PC-3 (cell line): Measurements from ENCODE around the gene CRYGN. TPM values are rescaled to one million over a fixed set of nuclear protein-coding genes. Genes with fewer than 3 reads are reported as not detected.

Source experiments
- ATAC-seq: fragments of 200-7000 bp; cut with Tn5 transposase; 2 replicates; pipeline ENCODE4 v1.9.1; 2020; ENCODE audit warnings: mild to moderate bottlenecking, moderate library complexity
- BruUV-seq: library from RNA; stranded (reverse); fragments of 400-500 nt; replicated peaks from 2 replicates; lab custom pipeline; 2021; lab: Mats Ljungman, UMichigan
- CTCF ChIA-PET: fragments of 300-600 bp; sonication (Branson Sonifier 250); formaldehyde crosslinking; loops from one replicate; lab custom pipeline; 2022; ENCODE audit warnings: antibody characterized with exemption; lab: Charles Lee
- POLR2A ChIA-PET: fragments of 300-600 bp; sonication (Branson Sonifier 250); formaldehyde crosslinking; loops from one replicate; lab custom pipeline; 2022; ENCODE audit warnings: antibody characterized with exemption; ENCODE audit not compliant: unreplicated experiment; lab: Charles Lee
- DNase-seq: peaks from one replicate; pipeline ENCODE4 v3.0.0-alpha.2; 2015
- H2AFZ ChIP-seq: fragments of 300-600 bp; sonication (generic); 2 replicates; pipeline ENCODE4 v1.6.0; 2016; ENCODE audit warnings: antibody characterized with exemption, low read length
- H3F3A ChIP-seq: fragments of 300-600 bp; sonication (generic); one replicate; pipeline ENCODE4 v1.6.0; 2017; ENCODE audit warnings: antibody characterized with exemption, low read length, control low read depth, mild to moderate bottlenecking; ENCODE audit not compliant: unreplicated experiment
- H3K27ac ChIP-seq: fragments of 300-600 bp; sonication (generic); 2 replicates; pipeline ENCODE4 v1.5.1; 2016; ENCODE audit warnings: mild to moderate bottlenecking, low read length
- H3K27me3 ChIP-seq: fragments of 300-600 bp; sonication (generic); 2 replicates; pipeline ENCODE4 v1.6.1; 2016; ENCODE audit warnings: low read length, mixed read lengths
- H3K36me3 ChIP-seq: fragments of 300-600 bp; sonication (generic); 2 replicates; pipeline ENCODE4 v1.6.1; 2016; ENCODE audit warnings: low read depth, mixed run types, low read length, mixed read lengths
- H3K4me1 ChIP-seq: fragments of 300-600 bp; sonication (generic); 2 replicates; pipeline ENCODE4 v1.5.1; 2016; ENCODE audit warnings: low read length; ENCODE audit not compliant: insufficient read depth
- H3K4me2 ChIP-seq: fragments of 300-600 bp; sonication (generic); 2 replicates; pipeline ENCODE4 v1.6.0; 2016; ENCODE audit warnings: low read length
- H3K4me3 ChIP-seq: fragments of 300-600 bp; sonication (generic); 2 replicates; pipeline ENCODE4 v1.5.1; 2016; ENCODE audit warnings: mild to moderate bottlenecking, low read length, mixed read lengths
- H3K79me2 ChIP-seq: fragments of 300-600 bp; sonication (generic); 2 replicates; pipeline ENCODE4 v1.6.1; 2017; ENCODE audit warnings: low read length, mixed read lengths
- H3K9ac ChIP-seq: fragments of 300-600 bp; sonication (generic); 2 replicates; pipeline ENCODE4 v1.6.0; 2016; ENCODE audit warnings: mild to moderate bottlenecking, low read length
- H3K9me2 ChIP-seq: fragments of 300-600 bp; sonication (generic); replicated peaks from 2 replicates; pipeline ENCODE4 v1.6.1; 2016; ENCODE audit warnings: mixed run types, low read length, mixed read lengths
- H3K9me3 ChIP-seq: fragments of 300-600 bp; sonication (generic); 2 replicates; pipeline ENCODE4 v1.6.1; 2016; ENCODE audit warnings: low read length, mixed read lengths
- H4K20me1 ChIP-seq: fragments of 300-600 bp; sonication (generic); 2 replicates; pipeline ENCODE4 v1.6.1; 2016; ENCODE audit warnings: low read length, mixed read lengths
- CTCF ChIP-seq: fragments of 300-600 bp; sonication (generic); conservative IDR thresholded peaks from 2 replicates; pipeline ENCODE4 v1.5.1; 2017; ENCODE audit warnings: antibody characterized with exemption, low read depth, mild to moderate bottlenecking, low read length
- EZH2 ChIP-seq: fragments of 300-600 bp; sonication (generic); IDR thresholded peaks from one replicate; pipeline ENCODE4 v1.6.1; 2017; ENCODE audit warnings: antibody characterized with exemption, mild to moderate bottlenecking, low read length; ENCODE audit not compliant: unreplicated experiment
- EZH2phosphoT487 ChIP-seq: fragments of 300-600 bp; sonication (generic); IDR thresholded peaks from 2 replicates; pipeline ENCODE4 v1.6.1; 2018; ENCODE audit warnings: mild to moderate bottlenecking, antibody characterized with exemption, low read length, borderline replicate concordance
- intact Hi-C: fragments of 100-400 bp; cut with micrococcal nuclease; formaldehyde crosslinking; loops from 2 replicates; pipeline ENCODE4 v1.9.0; 2023
- total RNA-seq: library from RNA; depleted of rRNA; stranded (reverse); fragments of >200 nt; gene quantifications from 2 replicates; pipeline ENCODE4 v1.2.3, GENCODE V29; 2014

Gene CRYGN
- total RNA-seq, 1 experiment from 2014 or later: 0.11 TPM

GRCh38 chr7:151482883-151483710 lies 43.2 kb upstream of the CRYGN start:
- CTCF ChIA-PET: no interaction called here
- DNase-seq (no peak), ATAC-seq (no peak)
- intact Hi-C loops: no loop called here
- TF ChIP-seq EZH2 (no peak), CTCF (no peak), EZH2phosphoT487 (no peak)
- POLR2A ChIA-PET: no interaction called here
- Histone ChIP-seq H3F3A (no peaks in the 10 kb centered on the region), H3K9me3 (no peaks in the 10 kb centered on the region), H3K4me2 (no peak overlapping the region), H3K4me3 (no peak overlapping the region), H3K79me2 (peaks cover 89% of the 10 kb centered on the region), H3K36me3 (peaks cover 64% of the 10 kb centered on the region), H3K27ac (no peak overlapping the region), H3K4me1 (peaks cover 18% of the 10 kb centered on the region), H4K20me1 (peaks cover 21% of the 10 kb centered on the region; the same call in 1 of the 2 replicates), H2AFZ (no peak overlapping the region), H3K9ac (no peak overlapping the region), H3K27me3 (no peaks in the 10 kb centered on the region), H3K9me2 (no peaks in the 10 kb centered on the region)
- TSS peak; percentile 19 for BruUV-seq

GRCh38 chr7:151481650-151482505 lies 41.9 kb upstream of the CRYGN start:
- no TSS peak for BruUV-seq
- ChIA-PET CTCF (no interaction called here), POLR2A (no interaction called here)
- no peak overlapping the region for H3K4me3 ChIP-seq
- H3F3A ChIP-seq: no peaks in the 10 kb centered on the region
- peaks cover 18% of the 10 kb centered on the region for H3K4me1 ChIP-seq
- H2AFZ ChIP-seq: no peak overlapping the region
- H3K27me3 ChIP-seq: no peaks in the 10 kb centered on the region
- peaks cover 66% of the 10 kb centered on the region for H3K36me3 ChIP-seq
- H3K9me2 ChIP-seq: no peaks in the 10 kb centered on the region
- peaks cover 93% of the 10 kb centered on the region for H3K79me2 ChIP-seq
- no peak for DNase-seq
- H3K4me2 ChIP-seq: no peak overlapping the region
- H3K9ac ChIP-seq: no peak overlapping the region
- intact Hi-C loops: no loop called here
- TF ChIP-seq CTCF: no peak
- no peak for TF ChIP-seq EZH2phosphoT487
- TF ChIP-seq EZH2: no peak
- H3K9me3 ChIP-seq: no peaks in the 10 kb centered on the region
- peaks cover 24% of the 10 kb centered on the region for H4K20me1 ChIP-seq
- ATAC-seq: no peak
- no peak overlapping the region for H3K27ac ChIP-seq
